Neural progenitor cell (in vitro differentiated cells): Measurements from ENCODE around the gene ADARB2.
"Not testable (repeated sequence)": the region's sequence is repeated elsewhere in the genome, so short reads cannot be mapped to it uniquely, and the experiment has no call there.

ENCODE experiments used
- CTCF ChIP-seq: fragments of 200-600 bp; sonication (generic); IDR thresholded peaks from 2 replicates; pipeline ENCODE4 v1.5.1; 2017; ENCODE audit warnings: antibody characterized with exemption, mild to moderate bottlenecking
- EZH2 ChIP-seq: fragments of 200-600 bp; sonication (generic); IDR thresholded peaks from 2 replicates; pipeline ENCODE4 v1.6.1; 2017; ENCODE audit warnings: antibody characterized with exemption, mild to moderate bottlenecking, moderate library complexity

GRCh38 chr10:1616701-1617100, 120.6 kb downstream of the ADARB2 start:
- not testable (repeated sequence) for TF ChIP-seq CTCF, EZH2
